Neuronal stem cell (in vitro differentiated cells): ENCODE measurements around the gene BMPER.

ENCODE experiments used
- DNase-seq: peaks from one replicate; pipeline ENCODE4 v3.0.0-alpha.2; 2013; ENCODE audit warnings: low spot score
- H2AFZ ChIP-seq: one replicate; pipeline ENCODE4 v1.6.1; 2013; ENCODE audit warnings: mild to moderate bottlenecking, low read length, inconsistent platforms
- H2AK5ac ChIP-seq: 2 replicates; pipeline ENCODE4 v1.6.1; 2013; ENCODE audit warnings: low read depth, mild to moderate bottlenecking, inconsistent platforms, low read length, moderate library complexity, mixed read lengths
- H2BK120ac ChIP-seq: 2 replicates; pipeline ENCODE4 v1.6.1; 2013; ENCODE audit warnings: low read depth, mild to moderate bottlenecking, inconsistent platforms, low read length, moderate library complexity, mixed read lengths
- H2BK12ac ChIP-seq: one replicate; pipeline ENCODE4 v1.6.1; 2013; ENCODE audit warnings: low read length, inconsistent platforms
- H2BK15ac ChIP-seq: 2 replicates; pipeline ENCODE4 v1.6.1; 2013; ENCODE audit warnings: mild to moderate bottlenecking, low read length, inconsistent platforms, mixed read lengths
- H2BK5ac ChIP-seq: one replicate; pipeline ENCODE4 v1.6.1; 2013; ENCODE audit warnings: inconsistent platforms, mild to moderate bottlenecking, low read length, moderate library complexity
- H3K14ac ChIP-seq: one replicate; pipeline ENCODE4 v1.6.1; 2013; ENCODE audit warnings: low read length, inconsistent platforms
- H3K18ac ChIP-seq: 2 replicates; pipeline ENCODE4 v1.6.1; 2013; ENCODE audit warnings: low read length, inconsistent platforms
- H3K23ac ChIP-seq: 2 replicates; pipeline ENCODE4 v1.6.1; 2013; ENCODE audit warnings: low read depth, mild to moderate bottlenecking, mixed read lengths, low read length, inconsistent platforms; ENCODE audit not compliant: poor library complexity
- H3K27ac ChIP-seq: replicated peaks from 3 replicates; pipeline ENCODE4 v1.5.1; 2013; ENCODE audit warnings: low read length, inconsistent platforms
- H3K27me3 ChIP-seq, 3 experiments: 2 replicates each; pipeline ENCODE4 v1.6.1; 2013; ENCODE audit warnings: low read length in 3 of 3, mild to moderate bottlenecking in 2 of 3, inconsistent platforms in 1 of 3, low read depth in 1 of 3, mixed read lengths in 1 of 3, moderate library complexity in 1 of 3; ENCODE audit not compliant: control insufficient read depth in 3 of 3, insufficient read depth in 3 of 3
- H3K36me3 ChIP-seq, 2 donors: replicated peaks in 1 of 2; 2 replicates each; pipeline ENCODE4 v1.6.1; 2013; ENCODE audit warnings: low read length in 2 of 2; ENCODE audit not compliant: control insufficient read depth in 2 of 2, insufficient read depth in 2 of 2
- H3K4ac ChIP-seq: 2 replicates; pipeline ENCODE4 v1.6.1; 2013; ENCODE audit warnings: inconsistent platforms, mild to moderate bottlenecking, low read length, moderate library complexity
- H3K4me1 ChIP-seq, 2 donors: 1 replicate in 1 of 2; 2 replicates in 1 of 2; pipeline ENCODE4 v1.6.1; 2013; ENCODE audit warnings: low read length in 2 of 2, low read depth in 1 of 2; ENCODE audit not compliant: control insufficient read depth in 2 of 2, insufficient read depth in 1 of 2
- H3K4me2 ChIP-seq: one replicate; pipeline ENCODE4 v1.6.1; 2013; ENCODE audit warnings: mild to moderate bottlenecking, low read length, inconsistent platforms; ENCODE audit not compliant: insufficient read depth, poor library complexity, severe bottlenecking
- H3K4me3 ChIP-seq, 2 donors: 2 replicates each; pipeline ENCODE4 v1.5.1; 2013; ENCODE audit warnings: low read length in 2 of 2, mild to moderate bottlenecking in 2 of 2, inconsistent platforms in 1 of 2, moderate library complexity in 1 of 2
- H3K79me1 ChIP-seq: one replicate; pipeline ENCODE4 v1.6.1; 2013; ENCODE audit warnings: low read depth, mild to moderate bottlenecking, inconsistent platforms, low read length, moderate library complexity
- H3K9ac ChIP-seq: one replicate; pipeline ENCODE4 v1.6.1; 2013; ENCODE audit warnings: mild to moderate bottlenecking, low read depth, low read length, inconsistent platforms; ENCODE audit not compliant: poor library complexity
- H3K9me3 ChIP-seq, 2 donors: replicated peaks in 1 of 2; 2 replicates each; pipeline versions ENCODE3 to v1.6.1; 2013; ENCODE audit warnings: low read length in 2 of 2, mild to moderate bottlenecking in 2 of 2, inconsistent platforms in 1 of 2, low read depth in 1 of 2, mixed read lengths in 1 of 2, moderate library complexity in 1 of 2; ENCODE audit not compliant: control insufficient read depth in 2 of 2, insufficient read depth in 1 of 2
- H4K8ac ChIP-seq: one replicate; pipeline ENCODE4 v1.6.1; 2013; ENCODE audit warnings: low read depth, mild to moderate bottlenecking, inconsistent platforms, low read length, moderate library complexity
- H4K91ac ChIP-seq: one replicate; pipeline ENCODE4 v1.6.1; 2013; ENCODE audit warnings: low read length, low read depth, mild to moderate bottlenecking, inconsistent platforms; ENCODE audit not compliant: poor library complexity
- WGBS, 2 donors: extraction: QIAGEN DNeasy Blood & Tissue Kit; methylation state at CpG; one replicate each; pipeline ENCODE4 v1.1.7; 2013; ENCODE audit warnings: missing lambda C conversion rate in 2 of 2, mixed read lengths in 1 of 2; ENCODE audit not compliant: insufficient read length in 2 of 2, insufficient replicate concordance in 1 of 2; ENCODE audit errors: extremely low coverage in 2 of 2; 5-methylcytosine and 5-hydroxymethylcytosine counted together

The BMPER gene

DNA sequence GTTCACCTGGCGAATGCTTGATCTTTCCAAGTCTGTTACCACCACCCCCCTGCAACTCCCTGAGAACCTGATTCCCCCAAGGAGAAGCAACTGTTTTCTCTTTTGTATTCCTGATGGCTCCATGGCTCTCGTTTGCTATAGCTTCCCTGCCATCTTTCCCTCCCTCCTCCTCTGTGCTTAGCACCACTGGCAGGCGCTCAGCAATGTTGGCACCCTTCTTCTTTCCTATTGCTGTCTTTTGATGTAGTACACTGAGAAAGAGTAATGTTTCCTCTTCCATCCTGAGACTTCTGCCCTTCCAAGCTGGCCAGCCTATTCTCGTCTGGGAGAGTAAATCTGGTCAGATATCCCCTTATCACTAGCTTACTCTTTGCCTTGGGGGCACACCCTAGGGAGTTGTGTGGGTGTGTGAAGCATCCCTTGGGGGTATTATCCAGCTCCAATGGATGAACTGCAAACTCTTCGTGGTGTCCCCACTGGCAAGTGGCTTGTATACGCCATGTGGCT is 74.0 kb downstream of the BMPER start:
- no peaks in the 10 kb centered on the region for H3K4me1 ChIP-seq
- no peak overlapping the region for H2AK5ac ChIP-seq
- H3K4ac ChIP-seq: no peak overlapping the region
- DNase-seq: no peak
- no peaks in the 10 kb centered on the region for H3K27me3 ChIP-seq
- H3K14ac ChIP-seq: no peak overlapping the region
- H3K36me3 ChIP-seq: no peaks in the 10 kb centered on the region
- no peaks in the 10 kb centered on the region for H3K79me1 ChIP-seq
- H3K9ac ChIP-seq: no peak overlapping the region
- H4K91ac ChIP-seq: no peak overlapping the region
- no peak overlapping the region for H3K27ac ChIP-seq
- WGBS, 2 donors: no CpG with 5 or more reads among the region's 6 CpGs
- no peak overlapping the region for H2AFZ ChIP-seq
- H3K18ac ChIP-seq: no peak overlapping the region
- H2BK15ac ChIP-seq: no peak overlapping the region
- H3K4me3 ChIP-seq: no peak overlapping the region
- no peak overlapping the region for H2BK12ac ChIP-seq
- no peak overlapping the region for H2BK120ac ChIP-seq
- no peak overlapping the region for H2BK5ac ChIP-seq
- H4K8ac ChIP-seq: no peak overlapping the region
- no peak overlapping the region for H3K4me2 ChIP-seq
- no peak overlapping the region for H3K23ac ChIP-seq
- no peaks in the 10 kb centered on the region for H3K9me3 ChIP-seq

DNA sequence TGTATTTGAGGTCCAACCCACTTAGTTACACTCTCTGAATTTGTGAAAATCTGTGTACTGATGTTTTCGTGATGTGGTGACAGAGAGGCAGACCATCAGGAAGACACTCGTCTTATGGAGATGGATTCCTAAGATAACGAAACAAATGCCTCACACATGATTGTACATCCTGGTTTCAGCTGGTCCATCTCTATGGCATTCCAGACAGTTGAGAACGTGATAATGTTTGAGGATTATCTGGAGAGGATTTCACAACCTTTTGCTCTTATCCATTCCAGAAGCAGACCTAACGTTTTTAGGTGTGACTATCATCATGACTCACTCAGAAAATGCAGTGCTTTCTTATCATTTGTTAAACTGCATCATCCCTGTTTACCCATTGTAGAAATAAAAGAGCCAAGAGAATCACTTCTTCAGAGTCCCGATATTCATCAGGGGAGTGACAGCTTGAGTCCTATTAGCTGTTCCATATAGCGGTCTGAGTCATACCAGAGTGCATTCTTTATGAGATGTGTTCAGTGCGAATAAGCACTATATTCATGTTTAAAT is 74.5 kb downstream of the BMPER start:
- Histone ChIP-seq H2AK5ac (no peak overlapping the region), H2BK15ac (no peak overlapping the region), H3K36me3 (no peaks in the 10 kb centered on the region), H3K14ac (no peak overlapping the region), H2BK120ac (no peak overlapping the region), H3K4me3 (no peak overlapping the region), H3K4me1 (no peaks in the 10 kb centered on the region), H3K79me1 (no peaks in the 10 kb centered on the region), H2BK5ac (no peak overlapping the region), H3K18ac (no peak overlapping the region), H3K9ac (no peak overlapping the region), H3K27me3 (no peaks in the 10 kb centered on the region), H3K9me3 (no peaks in the 10 kb centered on the region), H4K91ac (no peak overlapping the region), H3K23ac (no peak overlapping the region), H3K4me2 (no peak overlapping the region), H3K4ac (no peak overlapping the region), H2AFZ (no peak overlapping the region), H4K8ac (no peak overlapping the region), H2BK12ac (no peak overlapping the region), H3K27ac (no peak overlapping the region)
- no peak for DNase-seq
- WGBS, 2 donors: no CpG with 5 or more reads among the region's 8 CpGs

DNA sequence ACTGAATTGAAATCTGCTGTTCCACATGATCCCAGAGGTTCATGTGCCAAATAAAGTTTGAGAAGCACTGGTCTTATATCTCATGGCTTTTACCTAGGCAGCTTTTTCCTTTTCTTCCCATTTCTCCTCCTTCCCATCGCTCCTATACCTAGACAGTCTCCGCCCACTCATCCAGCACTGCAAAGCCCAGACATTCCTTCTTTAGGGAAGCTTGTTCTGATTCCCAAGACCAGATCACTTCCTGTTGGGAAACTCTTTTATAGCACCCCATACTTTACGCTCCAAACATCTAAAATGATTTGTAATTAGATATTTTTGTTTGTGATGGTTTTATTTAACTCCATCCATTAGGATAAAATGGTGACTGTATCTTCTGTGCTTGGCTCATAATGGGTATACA is 75.9 kb downstream of the BMPER start:
- Histone ChIP-seq H3K4me2 (no peak overlapping the region), H3K4me3 (no peak overlapping the region), H4K8ac (no peak overlapping the region), H2BK5ac (no peak overlapping the region), H2BK12ac (no peak overlapping the region), H2AFZ (no peak overlapping the region), H2BK15ac (no peak overlapping the region), H3K4me1 (no peaks in the 10 kb centered on the region), H3K4ac (no peak overlapping the region), H3K14ac (no peak overlapping the region), H3K79me1 (no peaks in the 10 kb centered on the region), H3K27ac (no peak overlapping the region), H4K91ac (no peak overlapping the region), H3K23ac (no peak overlapping the region), H3K27me3 (no peaks in the 10 kb centered on the region), H2BK120ac (no peak overlapping the region), H3K18ac (no peak overlapping the region), H2AK5ac (no peak overlapping the region), H3K36me3 (no peaks in the 10 kb centered on the region), H3K9ac (no peak overlapping the region), H3K9me3 (no peaks in the 10 kb centered on the region)
- no peak for DNase-seq
- no CpG with 5 or more reads among the region's 3 CpGs for WGBS, 2 donors

DNA sequence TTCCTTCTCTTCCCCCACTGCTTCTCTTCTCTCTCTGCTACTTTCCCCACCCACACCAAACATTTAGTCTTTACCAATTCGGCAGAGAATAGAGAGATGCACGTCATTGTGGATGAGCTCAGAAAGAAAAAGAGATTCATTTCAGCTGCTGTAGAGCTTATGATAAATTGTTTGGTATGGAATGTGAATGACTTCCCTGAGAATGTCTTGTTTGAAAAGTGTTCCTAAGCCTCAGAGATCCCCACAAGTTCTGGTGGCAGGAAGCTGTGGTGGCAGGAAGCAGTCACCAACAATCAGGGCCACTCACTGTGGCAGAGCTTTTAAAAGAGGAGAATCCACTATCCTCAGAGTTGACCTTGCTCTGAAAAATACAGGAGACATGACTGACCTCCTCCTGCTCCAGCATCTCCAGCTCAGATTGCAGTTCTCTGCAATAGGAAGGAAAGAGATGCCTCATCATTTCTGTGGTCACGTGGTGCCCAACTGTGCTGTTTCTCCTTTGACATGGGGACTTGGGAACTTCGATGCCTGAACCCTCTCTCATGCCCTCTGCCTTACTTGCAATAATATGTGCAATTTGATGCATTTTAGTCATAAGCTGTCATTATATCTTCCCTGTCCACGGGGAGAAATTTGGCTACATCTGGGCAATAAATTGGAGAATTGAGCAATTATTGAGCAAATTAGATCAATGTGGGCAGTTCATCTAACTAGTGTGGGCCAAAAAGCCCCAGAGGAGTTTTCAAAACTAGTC is 76.5 kb downstream of the BMPER start:
- Histone ChIP-seq H3K23ac (no peak overlapping the region), H3K18ac (no peak overlapping the region), H4K8ac (no peak overlapping the region), H4K91ac (no peak overlapping the region), H3K4me3 (no peak overlapping the region), H3K36me3 (no peaks in the 10 kb centered on the region), H3K79me1 (no peaks in the 10 kb centered on the region), H3K9ac (no peak overlapping the region), H3K4me2 (no peak overlapping the region), H3K9me3 (no peaks in the 10 kb centered on the region), H2BK5ac (no peak overlapping the region), H2BK15ac (no peak overlapping the region), H3K27me3 (no peaks in the 10 kb centered on the region), H2AK5ac (no peak overlapping the region), H3K14ac (no peak overlapping the region), H2BK120ac (no peak overlapping the region), H3K4me1 (no peaks in the 10 kb centered on the region), H3K27ac (no peak overlapping the region), H2AFZ (no peak overlapping the region), H3K4ac (no peak overlapping the region), H2BK12ac (no peak overlapping the region)
- no peak for DNase-seq
- no CpG with 5 or more reads among the region's 5 CpGs for WGBS, 2 donors
